SHP77 treated with DMSO at 0.1 percent for 48 hours (cell line): Measurements from ENCODE around the gene ZFYVE28.

Source experiments
- DNase-seq: peaks from one replicate; lab custom pipeline; 2025; lab: John Stamatoyannopoulos, UW

ZFYVE28 gene

DNA sequence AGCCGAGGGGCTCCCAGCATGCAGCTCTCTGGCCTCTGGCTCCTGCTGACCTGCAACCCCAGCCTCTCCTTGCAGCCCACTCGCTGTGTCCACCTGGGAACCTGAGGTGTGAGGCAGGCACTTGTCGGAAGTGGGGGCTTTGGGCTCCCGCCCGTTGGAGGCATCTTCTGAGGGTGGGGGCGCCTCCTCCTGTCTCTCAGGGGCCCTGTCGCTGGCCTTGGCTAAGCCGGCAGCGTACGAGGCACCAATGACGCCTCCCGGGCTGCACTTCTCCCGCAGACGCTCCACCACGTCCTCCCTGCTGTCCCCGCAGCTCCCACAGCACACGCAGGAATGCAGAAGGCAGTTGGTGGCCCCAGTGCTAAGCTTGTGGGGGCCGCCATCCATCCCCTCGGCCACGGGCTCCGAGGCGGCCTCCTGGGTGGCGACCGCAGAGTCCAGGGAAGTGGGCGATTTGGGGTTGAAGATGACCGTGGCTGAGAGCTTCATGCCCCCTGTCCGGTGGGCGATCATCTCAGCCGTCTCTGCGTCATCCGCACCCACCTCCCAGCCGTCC lies 114.0 kb downstream of the ZFYVE28 start:
- DNase-seq: no peak

GRCh38 chr4:2303686-2304320 lies 114.6 kb downstream of the ZFYVE28 start:
- no peak for DNase-seq

- DNase-seq: no peak
Measured at GRCh38 chr4:2303121-2303685, 115.2 kb downstream of the ZFYVE28 start.

DNA sequence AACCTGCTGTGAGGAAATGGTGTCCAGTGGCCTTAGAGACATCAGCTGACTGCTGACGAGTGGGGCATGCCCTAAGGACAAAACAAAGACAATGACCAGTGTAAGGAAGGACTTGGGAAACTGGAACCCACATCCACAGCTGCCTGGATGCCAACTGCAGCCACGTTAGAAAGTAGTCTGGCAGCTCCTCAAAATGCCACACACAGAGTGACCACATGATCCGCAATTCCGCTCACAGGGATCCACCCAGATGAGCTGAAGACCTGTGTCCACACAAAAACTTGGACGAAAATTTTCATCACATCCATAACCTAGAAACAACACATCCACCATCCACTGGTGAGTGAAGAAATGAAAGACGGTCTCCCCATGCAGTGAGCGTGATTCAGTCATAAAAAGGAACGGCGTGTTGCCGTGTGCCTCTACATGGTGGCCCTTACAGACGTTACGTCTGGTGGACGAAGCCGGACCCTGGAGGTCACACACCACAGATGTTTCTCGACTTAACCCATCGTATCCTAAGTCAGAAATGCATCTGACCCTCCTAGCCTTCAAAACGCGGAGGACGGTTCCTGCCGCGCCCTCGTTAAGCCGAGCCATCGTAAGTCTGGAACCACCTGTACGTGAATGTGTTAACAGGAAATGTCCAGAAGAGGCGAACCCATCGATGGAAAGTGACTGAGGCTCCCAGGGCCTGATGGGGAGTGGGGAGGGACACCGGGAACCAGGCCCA lies 115.9 kb downstream of the ZFYVE28 start:
- DNase-seq: no peak

DNA sequence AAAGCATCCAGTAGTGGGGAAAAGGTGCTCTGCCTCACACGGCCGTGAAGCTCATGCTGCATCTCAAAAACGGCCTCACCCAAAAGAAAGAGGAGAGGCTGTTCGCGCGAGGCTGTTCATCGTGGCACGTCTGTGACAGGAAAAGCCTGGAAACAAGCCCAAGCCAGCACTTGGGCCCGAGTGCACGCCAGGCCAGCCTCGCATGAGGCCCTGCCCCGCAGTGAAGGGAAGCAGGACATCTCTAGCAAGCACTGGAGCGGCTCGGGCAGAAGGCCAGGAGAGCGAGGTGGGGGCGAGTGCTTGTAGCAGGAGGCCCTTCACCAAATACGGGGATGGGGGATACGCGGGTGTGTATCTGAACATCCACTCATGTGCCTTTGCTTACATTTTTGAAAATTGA lies 116.6 kb downstream of the ZFYVE28 start:
- no peak for DNase-seq

DNA sequence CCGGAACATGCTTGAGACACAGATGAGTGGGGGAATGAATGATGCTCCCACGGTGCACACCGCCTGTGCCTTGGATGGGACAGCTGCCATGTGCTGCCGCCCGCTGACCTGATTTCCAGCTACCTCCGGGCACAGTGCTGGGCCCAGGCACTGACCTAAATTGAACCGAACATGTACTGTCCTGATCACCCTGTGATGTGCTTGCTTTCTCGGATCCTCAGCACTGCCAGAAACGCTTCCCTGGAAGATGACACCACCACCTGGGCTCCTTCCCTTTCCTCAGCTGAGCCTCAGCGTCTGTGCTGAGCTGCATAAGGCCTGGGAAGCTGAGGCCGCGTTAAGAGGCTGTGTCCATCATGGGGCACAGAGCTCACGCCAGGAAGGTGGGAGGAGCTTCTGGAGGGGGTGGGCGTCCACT lies 117.2 kb downstream of the ZFYVE28 start:
- no peak for DNase-seq

GRCh38 chr4:2300431-2301224 lies 117.8 kb downstream of the ZFYVE28 start:
- no peak for DNase-seq

- DNase-seq: no peak
Measured at GRCh38 chr4:2299794-2300193, 118.7 kb downstream of the ZFYVE28 start.

DNA sequence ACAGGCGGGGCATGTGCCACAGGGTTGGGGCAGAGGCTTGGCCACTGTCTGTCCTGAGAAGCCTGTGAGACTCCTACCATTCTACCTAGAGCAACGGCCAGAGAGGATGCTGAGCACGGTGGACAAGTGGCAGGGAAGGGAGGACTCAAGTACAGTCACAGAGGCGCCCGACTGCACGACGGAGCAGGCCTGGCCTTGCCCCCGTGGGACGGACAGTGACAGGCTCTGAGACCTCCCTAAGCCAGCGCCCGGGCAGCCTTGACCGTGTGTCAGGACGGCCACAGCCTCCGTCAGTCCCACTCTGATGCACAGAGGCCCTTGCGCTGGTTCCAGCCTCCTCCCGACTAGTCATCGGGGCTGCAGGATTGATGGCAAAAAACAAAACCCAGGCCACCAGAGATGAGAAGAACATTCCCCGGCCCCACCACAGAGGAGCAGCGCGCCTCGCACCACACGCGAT lies 119.9 kb downstream of the ZFYVE28 start:
- no peak for DNase-seq

- DNase-seq: no peak
Measured at GRCh38 chr4:2297606-2298531, 120.6 kb downstream of the ZFYVE28 start.

DNA sequence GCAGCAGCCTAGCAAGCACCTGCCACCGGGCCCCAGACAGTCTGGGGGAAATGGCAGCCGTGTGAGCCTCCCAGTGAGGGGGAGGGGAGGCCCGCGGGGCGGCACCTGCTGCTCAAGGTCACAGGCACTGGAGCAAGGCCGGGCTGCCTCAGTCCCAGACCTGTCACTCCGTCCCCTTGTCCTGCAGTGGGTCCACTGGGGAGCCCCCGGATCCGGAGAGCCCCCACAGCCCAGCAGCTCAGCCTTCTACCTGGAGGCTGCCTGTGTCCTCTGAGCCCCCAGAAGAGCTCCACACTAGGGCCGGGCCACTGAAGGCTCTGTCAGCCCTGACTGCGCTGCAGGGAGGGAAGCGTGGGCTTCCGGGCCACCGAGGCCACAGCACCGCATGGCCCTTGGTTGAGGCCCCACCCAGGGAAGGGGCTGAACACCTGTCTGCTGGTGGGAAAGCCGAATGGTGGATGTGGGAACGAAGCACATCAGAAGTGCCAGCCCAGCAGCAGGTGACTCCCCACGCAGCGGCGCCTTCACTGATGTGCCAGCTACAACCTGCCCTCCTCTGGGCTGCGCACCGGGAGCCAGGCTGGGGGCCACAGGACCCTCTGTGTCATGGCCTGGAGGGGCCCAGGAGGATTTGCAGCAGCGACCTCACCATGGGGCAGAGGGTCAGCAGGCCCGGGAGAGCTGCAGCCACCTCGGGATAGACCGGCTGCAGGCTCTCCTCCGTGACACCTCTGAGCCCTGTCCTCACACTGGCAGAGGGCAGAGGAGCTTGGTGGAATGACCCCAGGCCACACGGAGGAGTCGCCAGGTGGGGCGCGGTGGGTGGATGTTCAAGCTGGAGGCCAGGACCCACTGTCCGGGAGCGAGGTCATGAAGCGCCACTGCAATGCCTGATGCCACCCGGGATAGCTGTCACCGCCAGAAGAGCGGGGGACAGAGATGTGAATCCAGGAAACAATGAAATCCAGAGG lies 121.5 kb downstream of the ZFYVE28 start:
- DNase-seq: no peak

- DNase-seq: no peak
Measured at GRCh38 chr4:2295900-2296442, 122.5 kb downstream of the ZFYVE28 start.

DNA sequence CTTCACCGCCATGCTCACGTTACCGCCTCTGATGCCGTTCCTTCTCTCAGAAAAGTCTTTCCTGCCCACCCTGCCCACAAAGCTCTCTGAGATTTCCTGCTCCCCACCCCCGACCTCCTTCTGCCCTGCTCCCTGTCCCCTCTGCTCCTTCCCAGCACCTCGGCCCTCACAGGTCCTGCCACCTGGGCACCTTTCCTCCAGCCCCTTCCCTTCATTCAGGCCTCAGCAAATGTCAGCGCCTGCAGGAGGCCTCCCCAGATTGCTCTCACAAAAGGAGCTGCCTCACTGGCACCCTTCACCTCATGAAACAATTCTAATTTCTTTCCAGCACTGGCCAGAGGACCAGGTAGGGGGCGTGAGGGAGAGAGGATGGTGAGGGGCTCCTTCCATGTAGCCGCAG lies 122.9 kb downstream of the ZFYVE28 start:
- no peak for DNase-seq

DNA sequence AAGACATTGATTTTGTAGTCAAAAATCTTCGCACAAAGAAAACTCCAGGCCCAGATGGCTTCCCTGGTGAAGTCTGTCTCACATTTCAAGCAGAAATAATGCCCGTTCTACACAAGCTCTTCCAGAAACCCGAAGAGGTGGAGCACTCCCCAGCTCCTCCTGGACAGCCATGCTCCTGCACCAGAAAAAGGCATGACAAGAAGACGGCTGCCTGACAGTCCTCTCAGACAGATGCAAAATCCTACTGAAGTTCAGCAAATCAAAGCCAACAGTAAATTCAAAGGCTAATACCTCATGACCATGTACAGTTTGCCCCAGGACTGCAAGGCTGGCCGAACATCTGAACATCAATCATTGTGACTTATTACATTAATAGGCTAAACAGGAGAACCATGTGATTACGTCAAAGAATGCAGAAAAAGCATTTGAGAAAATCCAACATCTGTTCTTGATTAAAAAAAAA lies 125.8 kb downstream of the ZFYVE28 start:
- no peak for DNase-seq

DNA sequence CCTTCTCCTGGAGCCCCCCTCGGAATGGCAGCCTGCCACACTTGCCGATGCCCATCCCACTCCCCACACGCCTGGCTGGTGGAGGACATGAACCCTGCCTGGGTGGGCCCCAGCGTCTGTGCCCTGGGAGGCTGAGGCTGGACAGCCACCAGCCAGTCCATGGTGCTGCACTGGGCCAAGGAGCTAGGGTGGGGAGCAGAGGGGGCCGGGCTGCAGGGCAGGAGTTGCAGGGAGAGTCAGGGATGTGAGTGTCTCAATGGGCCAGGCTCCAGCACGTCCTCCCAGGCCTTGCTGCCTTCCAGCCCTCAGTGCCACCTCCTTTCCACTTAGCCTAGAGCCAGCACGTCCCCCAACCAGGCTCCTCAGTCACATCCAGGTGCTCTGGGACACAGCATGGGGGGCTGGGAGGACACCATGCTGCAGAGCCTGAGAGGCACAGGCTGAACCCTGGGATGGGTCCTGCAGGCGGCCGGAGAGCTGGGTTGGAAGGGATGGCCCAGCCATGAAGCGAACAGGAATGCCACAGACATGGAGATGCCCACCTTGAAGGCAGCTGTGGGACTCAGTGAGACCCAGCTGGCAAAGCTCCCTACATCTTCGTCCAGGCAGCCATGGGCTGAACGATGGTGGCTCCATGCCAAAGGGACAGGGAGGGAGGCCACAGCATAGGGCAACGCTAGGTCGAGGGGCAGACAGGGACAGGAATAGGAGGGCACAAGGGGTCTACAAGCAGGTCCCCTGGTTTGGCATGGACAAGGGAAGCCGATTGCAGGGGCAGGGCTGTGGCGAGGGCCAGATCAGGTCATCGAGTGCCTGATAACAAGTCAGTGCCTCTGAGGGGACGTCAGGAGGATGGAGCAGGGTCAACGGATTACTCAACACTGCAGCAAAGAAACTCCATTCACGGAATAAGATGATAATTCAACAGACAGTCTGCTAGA lies 126.5 kb downstream of the ZFYVE28 start:
- DNase-seq: no peak

DNA sequence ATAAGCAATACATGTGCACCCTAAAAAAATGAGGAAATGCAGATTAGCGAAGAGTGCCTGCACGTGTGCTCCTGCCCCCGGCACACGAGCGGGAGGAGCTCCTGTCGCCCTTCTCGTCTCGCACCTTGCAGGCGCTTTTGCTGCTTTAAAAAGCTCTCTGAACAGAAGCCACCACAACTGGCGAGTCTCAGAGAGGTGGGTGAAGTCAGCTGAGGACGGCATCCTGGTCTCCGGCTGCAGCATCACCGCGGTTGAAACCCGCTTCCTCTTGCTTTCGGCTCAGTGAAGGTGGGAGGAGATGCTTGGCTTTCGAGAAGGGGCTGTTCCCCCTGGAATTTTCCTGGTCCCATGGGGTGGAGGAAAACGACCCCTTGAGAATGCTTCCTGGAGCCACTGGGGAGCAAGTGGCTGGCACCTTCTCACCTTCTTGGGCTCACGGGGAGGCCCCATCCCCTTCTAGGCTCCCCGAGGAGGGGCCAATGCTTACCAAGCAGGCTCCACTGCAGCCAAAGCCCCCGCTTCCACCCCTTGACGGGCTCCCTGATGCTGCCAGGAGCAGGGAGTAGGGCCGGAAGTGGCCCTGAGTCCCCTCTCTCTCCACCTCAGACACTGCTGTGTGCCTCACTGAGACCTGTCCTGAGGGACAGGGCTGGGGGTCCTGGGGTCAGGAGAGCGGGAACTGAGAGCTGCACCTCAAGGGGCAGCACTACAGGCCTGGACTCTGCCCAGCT lies 127.3 kb downstream of the ZFYVE28 start:
- DNase-seq: no peak

GRCh38 chr4:2290488-2290887 lies 128.0 kb downstream of the ZFYVE28 start:
- no peak for DNase-seq

DNA sequence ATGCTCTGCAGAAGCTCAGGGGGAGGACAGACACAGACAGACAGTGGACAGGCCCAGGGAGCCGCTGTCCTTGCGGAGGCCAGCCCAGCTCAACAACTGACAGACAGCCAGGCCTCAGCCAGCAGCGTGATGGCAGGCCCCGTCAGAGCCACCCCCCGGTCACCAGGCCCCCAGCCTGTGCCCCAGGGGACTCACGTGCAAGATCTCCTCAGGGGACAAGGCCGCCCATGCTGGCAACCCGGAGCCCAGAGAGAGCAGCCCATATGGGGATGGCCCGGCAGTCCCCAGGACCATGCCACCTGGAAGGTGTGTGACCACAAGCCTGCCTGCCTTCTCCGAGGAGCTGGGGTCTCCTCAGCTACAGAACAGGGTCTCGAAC lies 128.5 kb downstream of the ZFYVE28 start:
- no peak for DNase-seq
